HG03575 (cell line): Measurements from ENCODE around the gene MYRFL.
"Not testable (repeated sequence)": the region's sequence is repeated elsewhere in the genome, so short reads cannot be mapped to it uniquely, and the experiment has no call there.

ENCODE experiments used
- ATAC-seq: cut with Tn5 transposase; IDR thresholded peaks from one replicate; pipeline ENCODE4 v1.9.1; 2021; ENCODE audit not compliant: unreplicated experiment, insufficient number of reproducible peaks, low FRiP score; ENCODE audit errors: extremely low read depth

The MYRFL gene

GRCh38 chr12:69837657-69838415, 12.8 kb downstream of the MYRFL start:
- no peak for ATAC-seq

GRCh38 chr12:69840727-69841126, 15.7 kb downstream of the MYRFL start:
- no peak for ATAC-seq

GRCh38 chr12:69843608-69844007, 18.6 kb downstream of the MYRFL start:
- ATAC-seq = no peak

GRCh38 chr12:69844416-69844815, 19.4 kb downstream of the MYRFL start:
- ATAC-seq = no peak

- ATAC-seq = no peak
These were observed 19.8 kb downstream of the MYRFL start for GRCh38 chr12:69844836-69845235.

GRCh38 chr12:69846976-69847375, 21.9 kb downstream of the MYRFL start:
- no peak for ATAC-seq

- no peak for ATAC-seq
These were observed 26.9 kb downstream of the MYRFL start for GRCh38 chr12:69851976-69852375.

- ATAC-seq = not testable (repeated sequence)
These were observed 28.3 kb downstream of the MYRFL start for GRCh38 chr12:69853176-69853961.

GRCh38 chr12:69866698-69867097, 41.7 kb downstream of the MYRFL start:
- ATAC-seq = no peak

- no peak for ATAC-seq
These were observed 43.7 kb downstream of the MYRFL start for GRCh38 chr12:69868695-69869094.

GRCh38 chr12:69872804-69873203, 47.8 kb downstream of the MYRFL start:
- no peak for ATAC-seq

- ATAC-seq = no peak
These were observed 48.4 kb downstream of the MYRFL start for GRCh38 chr12:69873429-69873828.

GRCh38 chr12:69874606-69875005, 49.6 kb downstream of the MYRFL start:
- no peak for ATAC-seq

GRCh38 chr12:69875416-69875935, 50.4 kb downstream of the MYRFL start:
- ATAC-seq = no peak

GRCh38 chr12:69879007-69879960, 54.3 kb downstream of the MYRFL start:
- peak; percentile 59 for ATAC-seq

- ATAC-seq = no peak
These were observed 55.5 kb downstream of the MYRFL start for GRCh38 chr12:69880571-69880970.

- ATAC-seq = no peak
These were observed 56.7 kb downstream of the MYRFL start for GRCh38 chr12:69881771-69882170.

GRCh38 chr12:69884386-69884785, 59.4 kb downstream of the MYRFL start:
- ATAC-seq = no peak

- ATAC-seq = no peak
These were observed 60.6 kb downstream of the MYRFL start for GRCh38 chr12:69885658-69886057.
